Measurements from ENCODE around the gene NPPA. TPM values are rescaled to one million over a fixed set of nuclear protein-coding genes. Genes with fewer than 3 reads are reported as not detected.
A peak's percentile ranks its signal among the peaks of the same experiment; 100 is the strongest.

Gene NPPA
- total RNA-seq, 2 experiments from 2014 or later, result not detected

GRCh38 chr1:11873395-11874257 lies 26.0 kb upstream of the NPPA start:
- ChIA-PET CTCF (no interaction called here), POLR2A (interaction anchor here (4.4 kb wide), 1 partner anchor 35 kb away, joined by 28 read pairs; no protein-coding TSS in a partner anchor)
- no peak overlapping the region for H3K27ac Mint-ChIP-seq
- no peaks in the 10 kb centered on the region for H3K36me3 Mint-ChIP-seq (ENCODE audit: low read depth)
- DNase-seq, result no peak
- no peak for ATAC-seq
- H3K4me3 Mint-ChIP-seq, result no peak overlapping the region
- H3K4me1 Mint-ChIP-seq (ENCODE audit: low read depth), result no peaks in the 10 kb centered on the region
- peaks cover 7% of the 10 kb centered on the region for H3K27me3 Mint-ChIP-seq (ENCODE audit: low read depth)
- no peaks in the 10 kb centered on the region for H3K9me3 Mint-ChIP-seq (ENCODE audit: insufficient read depth)

- ChIA-PET POLR2A (interaction anchor here (4.4 kb wide), 1 partner anchor 36 kb away, joined by 28 read pairs; no protein-coding TSS in a partner anchor), CTCF (no interaction called here)
- no peak for DNase-seq
- Mint-ChIP-seq H3K27ac (no peak overlapping the region), H3K4me1 (ENCODE audit: low read depth) (no peaks in the 10 kb centered on the region), H3K4me3 (no peak overlapping the region), H3K9me3 (ENCODE audit: insufficient read depth) (no peaks in the 10 kb centered on the region), H3K27me3 (ENCODE audit: low read depth) (peaks cover 7% of the 10 kb centered on the region), H3K36me3 (ENCODE audit: low read depth) (no peaks in the 10 kb centered on the region)
- ATAC-seq, result no peak
These were observed 25.0 kb upstream of the NPPA start for GRCh38 chr1:11872545-11872944.

GRCh38 chr1:11869650-11870207 lies 22.1 kb upstream of the NPPA start:
- Mint-ChIP-seq H3K4me1 (ENCODE audit: low read depth) (no peaks in the 10 kb centered on the region), H3K9me3 (ENCODE audit: insufficient read depth) (no peaks in the 10 kb centered on the region), H3K27ac (no peak overlapping the region), H3K36me3 (ENCODE audit: low read depth) (no peaks in the 10 kb centered on the region), H3K27me3 (ENCODE audit: low read depth) (peaks cover 13% of the 10 kb centered on the region), H3K4me3 (no peak overlapping the region)
- CTCF ChIA-PET, result interaction anchor here (1.5 kb wide), 1 partner anchor 31 kb away, joined by 3 read pairs; no protein-coding TSS in a partner anchor
- DNase-seq (no peak), ATAC-seq (no peak)
- POLR2A ChIA-PET, result interaction anchor here (3.5 kb wide), 1 partner anchor 39 kb away, joined by 20 read pairs; no protein-coding TSS in a partner anchor

GRCh38 chr1:11869104-11869503 lies 21.5 kb upstream of the NPPA start:
- H3K4me3 Mint-ChIP-seq, result no peak overlapping the region
- H3K36me3 Mint-ChIP-seq (ENCODE audit: low read depth), result no peaks in the 10 kb centered on the region
- DNase-seq, result no peak
- no peaks in the 10 kb centered on the region for H3K4me1 Mint-ChIP-seq (ENCODE audit: low read depth)
- H3K27ac Mint-ChIP-seq, result no peak overlapping the region
- no peaks in the 10 kb centered on the region for H3K9me3 Mint-ChIP-seq (ENCODE audit: insufficient read depth)
- ChIA-PET CTCF (interaction anchor here (1.5 kb wide), 1 partner anchor 31 kb away, joined by 3 read pairs; no protein-coding TSS in a partner anchor), POLR2A (interaction anchor here (3.5 kb wide), 1 partner anchor 40 kb away, joined by 20 read pairs; no protein-coding TSS in a partner anchor)
- ATAC-seq, result no peak
- peaks cover 15% of the 10 kb centered on the region for H3K27me3 Mint-ChIP-seq (ENCODE audit: low read depth)

GRCh38 chr1:11868331-11868980 lies 20.9 kb upstream of the NPPA start:
- no peaks in the 10 kb centered on the region for H3K36me3 Mint-ChIP-seq (ENCODE audit: low read depth)
- no peak overlapping the region for H3K27ac Mint-ChIP-seq
- ATAC-seq (no peak), DNase-seq (no peak)
- H3K4me1 Mint-ChIP-seq (ENCODE audit: low read depth), result no peaks in the 10 kb centered on the region
- peaks cover 12% of the 10 kb centered on the region for H3K27me3 Mint-ChIP-seq (ENCODE audit: low read depth)
- CTCF ChIA-PET, result interaction anchor here (1.5 kb wide), 1 partner anchor 30 kb away, joined by 3 read pairs; no protein-coding TSS in a partner anchor
- H3K4me3 Mint-ChIP-seq, result no peak overlapping the region
- POLR2A ChIA-PET, result interaction anchor here (3.5 kb wide), 1 partner anchor 40 kb away, joined by 20 read pairs; no protein-coding TSS in a partner anchor
- no peaks in the 10 kb centered on the region for H3K9me3 Mint-ChIP-seq (ENCODE audit: insufficient read depth)

GRCh38 chr1:11862890-11863289 lies 15.3 kb upstream of the NPPA start:
- ChIA-PET POLR2A (interaction anchor here (0.6 to 2.8 kb wide), 2 partner anchors 45 to 203 kb away, joined by 3 to 11 read pairs; no protein-coding TSS in a partner anchor), CTCF (interaction anchor here (1.9 kb wide), 1 partner anchor 24 kb away, joined by 5 read pairs; no protein-coding TSS in a partner anchor)
- Mint-ChIP-seq H3K27ac (no peak overlapping the region), H3K9me3 (ENCODE audit: insufficient read depth) (no peaks in the 10 kb centered on the region), H3K4me3 (no peak overlapping the region), H3K27me3 (ENCODE audit: low read depth) (peaks cover 32% of the 10 kb centered on the region), H3K36me3 (ENCODE audit: low read depth) (no peaks in the 10 kb centered on the region), H3K4me1 (ENCODE audit: low read depth) (peaks cover under 1% of the 10 kb centered on the region)
- DNase-seq, result no peak
- ATAC-seq, result no peak

GRCh38 chr1:11860587-11860986 lies 13.0 kb upstream of the NPPA start:
- ATAC-seq, result no peak
- Mint-ChIP-seq H3K4me1 (ENCODE audit: low read depth) (peaks cover 16% of the 10 kb centered on the region), H3K4me3 (no peak overlapping the region), H3K36me3 (ENCODE audit: low read depth) (no peaks in the 10 kb centered on the region), H3K9me3 (ENCODE audit: insufficient read depth) (no peaks in the 10 kb centered on the region), H3K27me3 (ENCODE audit: low read depth) (peaks cover 38% of the 10 kb centered on the region), H3K27ac (no peak overlapping the region)
- DNase-seq, result no peak
- POLR2A ChIA-PET, result interaction anchor here (1.6 to 2.8 kb wide), 2 partner anchors 47 to 49 kb away, joined by 5 to 11 read pairs; no protein-coding TSS in a partner anchor
- CTCF ChIA-PET, result interaction anchor here (1.7 kb wide), 1 partner anchor 32 kb away, joined by 6 read pairs; no protein-coding TSS in a partner anchor

GRCh38 chr1:11860083-11860482 lies 12.5 kb upstream of the NPPA start:
- peaks cover 38% of the 10 kb centered on the region for H3K27me3 Mint-ChIP-seq (ENCODE audit: low read depth)
- no peak for DNase-seq
- ChIA-PET POLR2A (interaction anchor here (4.0 kb wide), 1 partner anchor 48 kb away, joined by 27 read pairs; no protein-coding TSS in a partner anchor), CTCF (interaction anchor here (1.7 kb wide), 1 partner anchor 33 kb away, joined by 6 read pairs; no protein-coding TSS in a partner anchor)
- H3K36me3 Mint-ChIP-seq (ENCODE audit: low read depth), result no peaks in the 10 kb centered on the region
- no peak for ATAC-seq
- no peak overlapping the region for H3K27ac Mint-ChIP-seq
- H3K4me3 Mint-ChIP-seq, result no peak overlapping the region
- peaks cover 16% of the 10 kb centered on the region for H3K4me1 Mint-ChIP-seq (ENCODE audit: low read depth)
- H3K9me3 Mint-ChIP-seq (ENCODE audit: insufficient read depth), result no peaks in the 10 kb centered on the region

- peak; percentile 88 for DNase-seq
- Mint-ChIP-seq H3K27me3 (ENCODE audit: low read depth) (peaks cover 39% of the 10 kb centered on the region), H3K27ac (no peak overlapping the region), H3K4me3 (no peak overlapping the region), H3K36me3 (ENCODE audit: low read depth) (no peaks in the 10 kb centered on the region), H3K9me3 (ENCODE audit: insufficient read depth) (no peaks in the 10 kb centered on the region), H3K4me1 (ENCODE audit: low read depth) (peaks cover 16% of the 10 kb centered on the region)
- POLR2A ChIA-PET, result interaction anchor here (4.0 kb wide), 1 partner anchor 49 kb away, joined by 27 read pairs; no protein-coding TSS in a partner anchor
- ATAC-seq, result peak; percentile 93
- CTCF ChIA-PET, result interaction anchor here (1.0 to 1.7 kb wide), 3 partner anchors 13 to 34 kb away, joined by 3 to 6 read pairs (median 3); no protein-coding TSS in a partner anchor
These were observed 11.6 kb upstream of the NPPA start for GRCh38 chr1:11858968-11859871.

- H3K36me3 Mint-ChIP-seq (ENCODE audit: low read depth), result no peaks in the 10 kb centered on the region
- peaks cover 16% of the 10 kb centered on the region for H3K4me1 Mint-ChIP-seq (ENCODE audit: low read depth)
- H3K27ac Mint-ChIP-seq, result no peak within 1 kb of the TSS
- ChIA-PET CTCF (interaction anchor here (1.2 kb wide), 1 partner anchor 20 kb away, joined by 3 read pairs; no protein-coding TSS in a partner anchor), POLR2A (interaction anchor here (4.0 kb wide), 1 partner anchor 49 kb away, joined by 27 read pairs; no protein-coding TSS in a partner anchor)
- H3K4me3 Mint-ChIP-seq, result no peak within 1 kb of the TSS
- peaks cover 40% of the 10 kb centered on the region for H3K27me3 Mint-ChIP-seq (ENCODE audit: low read depth)
- no peaks in the 10 kb centered on the region for H3K9me3 Mint-ChIP-seq (ENCODE audit: insufficient read depth)
- DNase-seq (no peak), ATAC-seq (no peak)
These were observed 11.0 kb upstream of the NPPA start, which contains the start of gene NPPB for GRCh38 chr1:11858613-11858967. TSS of gene NPPB (minus strand) at chr1:11858945. CDS start at chr1:11858833, 112 bp downstream.

Data from activated CD8-positive, alpha-beta T cell treated with anti-CD3 and anti-CD28 coated beads, Interleukin-2, amount 10 ng/mL, durations not matched to agents 7 days and 5 days (primary cell).